Left renal cortex interstitium (tissue), 4 donors: ENCODE results near the gene ATP9A. TPM values are rescaled to one million over a fixed set of nuclear protein-coding genes. Genes with fewer than 3 reads are reported as not detected.
"Not testable (repeated sequence)": the region's sequence is repeated elsewhere in the genome, so short reads cannot be mapped to it uniquely, and the experiment has no call there.

Experiments
- DNase-seq, 4 donors: peaks; one replicate each; pipeline ENCODE4 v3.0.0-alpha.2; 2013; ENCODE audit warnings: low read depth in 4 of 4, low spot score in 2 of 4, missing footprints in 1 of 4
- polyA plus RNA-seq, 4 donors: library from polyadenylated mRNA; unstranded; fragments of 120-200 nt; gene quantifications; one replicate each; pipeline ENCODE4 v1.2.1, GENCODE V29; 2013; ENCODE audit not compliant: insufficient read length in 4 of 4

The ATP9A gene
- polyA plus RNA-seq, 4 donors, result 53.9 to 62.7 (median 57.5) TPM

- no peak for DNase-seq
Observed at GRCh38 chr20:51697096-51697826, 70.9 kb downstream of the ATP9A start.

- DNase-seq, result no peak
Observed at GRCh38 chr20:51696304-51697071, 71.7 kb downstream of the ATP9A start.

GRCh38 chr20:51695574-51696303 lies 72.5 kb downstream of the ATP9A start:
- no peak for DNase-seq

GRCh38 chr20:51692806-51693400 lies 75.3 kb downstream of the ATP9A start:
- DNase-seq, result no peak

- DNase-seq, result no peak
Observed at GRCh38 chr20:51691703-51692102, 76.5 kb downstream of the ATP9A start.

- no peak for DNase-seq
Observed at GRCh38 chr20:51688600-51689244, 79.5 kb downstream of the ATP9A start.

- no peak for DNase-seq
Observed at GRCh38 chr20:51687630-51688029, 80.6 kb downstream of the ATP9A start.

GRCh38 chr20:51687108-51687507 lies 81.1 kb downstream of the ATP9A start:
- DNase-seq, result no peak

- DNase-seq, result not testable (repeated sequence)
Observed at GRCh38 chr20:51685494-51685893, 82.7 kb downstream of the ATP9A start.

- DNase-seq, result no peak
Observed at GRCh38 chr20:51680067-51680749, 88.0 kb downstream of the ATP9A start.

- DNase-seq, result no peak
Observed at GRCh38 chr20:51679254-51679921, 88.8 kb downstream of the ATP9A start.

GRCh38 chr20:51678026-51678697 lies 90.0 kb downstream of the ATP9A start:
- no peak for DNase-seq

- no peak for DNase-seq
Observed at GRCh38 chr20:51668947-51669346, 99.2 kb downstream of the ATP9A start.

GRCh38 chr20:51668515-51668914 lies 99.7 kb downstream of the ATP9A start:
- DNase-seq, result no peak

- no peak for DNase-seq
Observed at GRCh38 chr20:51667491-51667890, 100.7 kb downstream of the ATP9A start.

GRCh38 chr20:51667002-51667408 lies 101.2 kb downstream of the ATP9A start:
- no peak for DNase-seq

- no peak for DNase-seq
Observed at GRCh38 chr20:51666126-51666525, 102.1 kb downstream of the ATP9A start.

- DNase-seq, result no peak
Observed at GRCh38 chr20:51665543-51666118, 102.6 kb downstream of the ATP9A start.
